ENCODE measurements around the gene ASB1.
"Not testable (repeated sequence)": the region's sequence is repeated elsewhere in the genome, so short reads cannot be mapped to it uniquely, and the experiment has no call there.

Gene ASB1

DNA sequence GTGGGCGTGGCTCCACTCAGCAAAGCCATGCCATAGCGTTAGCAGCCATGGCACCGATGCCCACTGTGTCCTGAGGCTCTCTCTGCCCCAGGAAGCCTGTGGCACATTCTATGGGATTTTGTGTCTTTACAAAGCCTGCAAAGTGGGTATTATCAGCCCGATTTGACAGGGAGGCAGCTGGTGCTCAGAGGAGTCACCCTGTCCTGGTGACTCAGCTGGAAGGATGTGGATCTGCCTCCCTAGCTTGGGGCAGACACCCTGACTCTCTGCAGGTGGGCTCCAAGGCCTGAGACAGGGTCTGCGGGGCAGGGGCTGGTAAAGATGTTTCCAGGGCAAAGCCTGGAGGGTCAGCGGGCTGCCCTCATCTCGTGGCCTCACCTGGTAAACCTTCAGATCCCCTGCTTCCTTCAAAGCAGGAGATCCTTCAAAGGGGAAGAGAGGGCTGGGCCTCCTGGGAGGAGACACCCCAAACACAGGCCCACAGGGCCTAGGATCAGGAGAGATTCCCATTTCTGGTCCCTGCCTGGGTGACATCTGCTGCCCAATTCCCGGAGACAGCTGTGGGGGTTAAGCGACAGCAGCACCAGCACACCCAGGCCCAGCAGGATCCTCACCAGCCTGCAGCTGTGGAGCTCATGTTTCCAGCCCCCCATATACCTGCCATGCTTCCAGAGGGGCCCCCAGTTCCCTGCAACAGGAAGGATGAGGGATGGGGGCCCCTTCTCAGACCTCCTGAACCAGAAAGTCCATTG lies 3.0 kb upstream of the ASB1 start:
- no peak for DNase-seq (ENCODE audit: low spot score)

DNA sequence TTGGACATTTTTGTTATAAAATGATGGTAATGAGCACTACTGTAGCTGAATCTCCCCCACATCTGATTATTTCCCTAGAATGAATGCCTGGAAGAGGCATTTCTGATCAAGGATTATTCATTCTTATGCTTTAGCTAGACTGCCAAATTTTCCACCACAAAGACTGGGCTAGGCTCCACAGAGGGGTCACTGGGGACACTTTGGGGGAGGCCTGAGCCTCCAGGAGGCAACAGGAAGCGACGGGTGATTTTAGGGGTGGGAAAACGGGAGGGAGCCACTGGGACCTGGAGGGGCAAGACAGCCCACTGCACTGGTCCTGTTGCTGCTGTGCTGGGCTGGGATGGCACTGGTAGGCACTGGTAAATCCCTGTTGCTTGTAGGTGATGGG lies 2.4 kb upstream of the ASB1 start:
- DNase-seq (ENCODE audit: low spot score) = no peak

DNA sequence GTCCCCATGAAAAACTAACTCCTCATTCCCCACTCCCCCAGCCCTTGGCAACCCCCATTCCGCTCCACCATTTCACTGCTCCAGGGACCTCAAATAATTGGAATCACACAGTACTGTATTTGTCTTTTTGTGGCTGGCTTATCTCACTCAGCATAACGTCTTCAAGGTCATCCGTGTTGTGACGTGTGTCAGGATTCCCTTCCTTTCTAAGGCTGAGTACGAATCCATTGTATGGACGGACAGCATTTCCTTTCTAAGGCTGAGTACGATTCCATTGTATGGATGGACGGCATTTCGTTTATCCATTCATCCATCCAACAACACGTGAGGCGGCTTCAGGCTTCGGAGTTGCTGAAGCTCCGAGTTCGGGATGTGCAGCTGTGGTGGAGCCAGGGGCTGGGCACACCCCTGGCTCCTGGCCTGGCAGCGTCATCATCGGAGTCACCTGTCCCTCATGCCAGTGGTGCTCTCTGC lies 1.2 kb upstream of the ASB1 start:
- no peak for DNase-seq (ENCODE audit: low spot score)

DNA sequence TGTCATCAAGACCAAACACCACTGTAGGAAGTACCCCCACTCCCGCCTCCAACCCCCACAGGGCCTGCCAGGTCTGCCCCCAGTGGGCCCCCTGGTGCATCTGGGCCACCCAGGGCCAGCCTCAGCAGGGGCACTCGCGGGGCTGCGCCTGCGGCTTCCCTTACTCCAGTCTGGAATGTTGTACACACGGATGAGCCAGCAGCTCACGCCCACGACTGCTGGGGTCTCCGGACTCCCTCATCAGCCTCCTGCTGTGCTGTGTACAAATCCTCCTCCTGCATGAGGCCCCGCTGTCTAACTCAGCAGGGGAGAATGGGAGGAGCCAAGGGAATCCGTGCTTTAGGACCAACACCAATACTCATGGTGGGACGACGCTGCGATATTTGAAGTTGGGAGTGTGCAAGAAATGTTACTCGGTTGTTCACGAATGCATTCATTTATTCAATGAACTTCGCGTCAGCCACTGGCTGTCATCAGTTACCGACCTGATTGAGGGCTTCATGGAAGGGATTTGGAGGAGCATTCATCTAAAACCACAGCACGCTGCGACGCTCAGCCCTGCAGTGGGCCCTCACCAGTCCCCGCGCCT lies 654 bp upstream of the ASB1 start:
- no peak for DNase-seq (ENCODE audit: low spot score)

DNA sequence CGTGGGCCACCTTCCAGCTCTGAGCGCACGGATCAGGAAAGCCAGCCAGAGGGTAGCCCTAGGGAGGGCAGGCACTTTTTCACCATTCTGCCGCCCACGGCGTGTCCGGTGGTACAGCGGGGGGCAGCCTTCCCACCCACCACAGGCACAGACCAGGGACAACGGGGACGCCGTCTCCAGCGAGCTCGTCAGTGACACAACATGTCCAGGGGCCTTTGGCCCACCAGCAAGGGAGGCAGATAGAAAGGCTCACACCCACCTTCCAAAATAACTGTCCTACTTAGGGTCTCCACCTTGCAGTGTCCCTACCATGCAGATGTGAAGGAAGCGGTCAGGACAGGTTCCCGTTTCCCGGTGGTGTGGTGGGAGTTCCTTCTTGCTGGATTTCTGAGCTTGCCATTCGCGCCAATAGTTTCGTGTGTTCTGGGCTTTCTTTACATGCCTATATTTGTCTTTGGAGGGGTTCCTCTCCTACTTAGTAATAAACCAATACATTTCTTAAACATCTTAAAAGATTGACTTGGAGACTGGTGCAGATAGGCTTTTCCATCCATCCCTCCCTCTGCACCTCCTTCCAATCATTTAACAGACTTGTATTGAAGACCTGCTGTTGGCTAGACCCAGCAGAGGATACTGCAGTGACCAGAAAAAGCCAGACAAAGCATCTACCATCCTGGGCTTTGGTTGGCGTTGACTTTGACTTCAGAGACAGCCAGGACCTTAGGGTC lies 872 bp downstream of the ASB1 start:
- DNase-seq (ENCODE audit: low spot score) = no peak

DNA sequence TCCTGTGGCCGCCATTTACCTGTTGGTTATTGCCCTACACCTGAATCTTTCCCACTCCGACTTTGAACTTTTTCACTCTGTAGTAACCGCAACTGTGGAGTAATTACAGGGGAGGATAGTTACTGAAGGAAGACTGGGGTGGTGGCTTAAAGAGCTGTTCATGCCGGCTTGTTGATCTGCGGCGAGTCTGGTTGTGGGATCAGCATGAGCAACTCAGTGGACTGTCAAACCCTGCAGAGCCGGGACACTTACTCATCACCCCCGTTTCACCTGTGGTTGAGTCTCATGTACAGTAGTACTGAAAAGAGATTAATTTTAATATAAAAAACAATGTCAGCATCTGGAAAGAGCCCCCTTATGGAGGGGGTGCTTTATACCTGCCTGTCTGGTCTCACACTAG lies 2.1 kb downstream of the ASB1 start:
- no peak for DNase-seq (ENCODE audit: low spot score)

DNA sequence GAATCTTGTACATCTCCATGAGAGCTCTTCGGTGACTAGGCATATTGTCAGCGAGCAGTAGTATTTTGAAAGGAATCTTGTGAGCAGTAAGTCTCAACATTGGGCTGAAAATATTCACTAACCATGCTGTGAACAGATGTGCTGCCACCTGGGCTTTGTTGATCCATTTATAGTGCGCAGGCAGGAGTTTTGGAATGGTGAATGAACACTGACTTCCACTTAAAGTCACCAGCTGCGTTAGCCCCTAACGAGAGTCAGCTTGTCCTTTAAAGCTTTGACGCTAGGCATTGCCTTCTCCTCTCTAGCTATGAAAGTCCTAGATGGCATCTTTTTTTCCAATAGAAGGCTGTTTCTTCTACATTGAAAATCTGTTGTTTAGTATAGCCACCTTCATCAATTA lies 4.1 kb downstream of the ASB1 start:
- DNase-seq (ENCODE audit: low spot score) = no peak

DNA sequence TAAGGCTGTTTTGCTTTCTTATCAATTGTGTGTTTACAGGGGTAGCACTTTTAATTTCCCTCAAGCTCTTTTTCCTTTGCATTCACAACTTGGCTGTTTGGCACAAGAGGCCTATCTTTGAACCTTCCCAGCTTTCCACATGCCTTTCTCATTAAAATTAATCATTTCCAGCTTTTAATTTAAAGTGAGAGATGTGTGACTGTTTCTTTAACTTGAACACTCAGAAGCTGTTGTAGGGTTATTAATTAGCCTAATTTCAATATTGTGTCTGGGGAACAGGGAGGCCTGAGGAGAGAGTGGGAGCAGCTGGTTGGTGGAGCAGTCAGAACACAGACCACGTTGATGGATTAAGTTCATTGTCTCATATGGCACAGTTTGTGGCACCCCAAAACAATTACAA lies 4.7 kb downstream of the ASB1 start:
- no peak for DNase-seq (ENCODE audit: low spot score)

DNA sequence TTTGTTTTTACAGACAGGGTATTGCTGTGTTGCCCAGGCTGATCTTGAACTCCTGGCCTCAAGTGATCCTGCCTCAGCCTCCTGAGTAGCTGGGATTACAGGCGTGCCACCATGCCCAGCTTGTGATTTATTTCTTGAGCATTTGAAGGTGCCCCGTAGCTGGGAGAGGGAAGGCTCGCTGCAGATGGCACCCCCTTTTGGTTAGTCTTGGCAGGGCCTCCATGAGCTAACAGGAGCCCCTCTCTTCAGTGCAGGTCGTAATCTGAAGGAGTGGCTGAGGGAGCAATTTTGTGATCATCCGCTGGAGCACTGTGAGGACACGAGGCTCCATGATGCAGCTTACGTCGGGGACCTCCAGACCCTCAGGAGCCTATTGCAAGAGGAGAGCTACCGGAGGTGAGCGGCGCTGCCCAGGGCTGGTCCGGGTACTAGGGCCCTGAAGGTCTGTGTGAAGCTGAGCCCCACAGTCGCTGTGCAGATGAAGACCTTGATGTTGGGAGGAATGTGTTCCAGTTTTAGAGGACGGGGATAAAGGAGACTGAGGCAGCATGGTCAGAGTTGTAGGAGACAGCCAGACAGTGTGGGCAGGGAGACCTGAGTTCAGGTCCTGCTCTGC lies 6.7 kb downstream of the ASB1 start:
- no peak for DNase-seq (ENCODE audit: low spot score)

DNA sequence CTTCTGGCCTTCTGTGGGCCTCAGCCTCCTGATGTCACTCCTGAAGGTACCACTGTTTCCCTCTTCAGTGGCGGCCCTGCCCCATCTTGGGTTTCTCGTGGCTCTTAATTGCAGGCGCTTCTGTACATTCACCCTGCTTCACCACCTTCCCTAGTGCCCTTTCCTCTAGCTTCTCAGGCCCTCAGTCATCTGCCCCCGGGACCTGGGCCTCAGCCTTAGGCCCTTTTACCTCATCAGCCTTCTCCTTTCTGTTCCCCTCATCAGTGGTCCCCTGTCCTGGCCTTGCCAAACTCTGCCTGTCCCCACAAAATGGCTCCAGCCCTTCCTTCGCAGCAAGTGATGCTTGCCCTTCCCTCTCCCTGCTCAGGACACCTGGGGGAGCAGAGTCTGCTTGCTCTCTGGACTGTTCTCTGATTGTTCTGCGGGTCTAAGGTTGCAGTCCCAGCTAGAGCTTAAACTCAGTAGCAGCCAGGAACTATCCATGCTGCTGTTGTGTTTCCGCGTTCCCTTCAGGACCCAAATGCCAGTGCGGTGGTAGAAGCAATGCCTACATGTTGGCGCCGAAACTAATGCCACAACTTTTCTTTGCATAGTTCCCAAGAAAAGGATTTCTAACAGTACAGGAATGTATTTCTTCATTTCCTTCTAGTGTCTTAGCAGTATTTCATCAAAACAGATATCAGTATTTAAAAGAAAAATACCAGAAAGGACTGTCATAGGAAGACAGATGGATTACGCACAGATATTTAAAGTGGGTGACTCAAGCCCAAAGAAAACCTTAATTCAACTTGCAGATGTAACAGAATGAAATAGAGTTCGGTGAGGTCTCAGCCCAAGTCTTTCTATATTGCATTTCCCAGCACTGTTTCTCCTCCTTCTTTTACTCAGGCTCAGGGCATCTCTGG lies 7.5 kb downstream of the ASB1 start:
- DNase-seq (ENCODE audit: low spot score) = no peak

DNA sequence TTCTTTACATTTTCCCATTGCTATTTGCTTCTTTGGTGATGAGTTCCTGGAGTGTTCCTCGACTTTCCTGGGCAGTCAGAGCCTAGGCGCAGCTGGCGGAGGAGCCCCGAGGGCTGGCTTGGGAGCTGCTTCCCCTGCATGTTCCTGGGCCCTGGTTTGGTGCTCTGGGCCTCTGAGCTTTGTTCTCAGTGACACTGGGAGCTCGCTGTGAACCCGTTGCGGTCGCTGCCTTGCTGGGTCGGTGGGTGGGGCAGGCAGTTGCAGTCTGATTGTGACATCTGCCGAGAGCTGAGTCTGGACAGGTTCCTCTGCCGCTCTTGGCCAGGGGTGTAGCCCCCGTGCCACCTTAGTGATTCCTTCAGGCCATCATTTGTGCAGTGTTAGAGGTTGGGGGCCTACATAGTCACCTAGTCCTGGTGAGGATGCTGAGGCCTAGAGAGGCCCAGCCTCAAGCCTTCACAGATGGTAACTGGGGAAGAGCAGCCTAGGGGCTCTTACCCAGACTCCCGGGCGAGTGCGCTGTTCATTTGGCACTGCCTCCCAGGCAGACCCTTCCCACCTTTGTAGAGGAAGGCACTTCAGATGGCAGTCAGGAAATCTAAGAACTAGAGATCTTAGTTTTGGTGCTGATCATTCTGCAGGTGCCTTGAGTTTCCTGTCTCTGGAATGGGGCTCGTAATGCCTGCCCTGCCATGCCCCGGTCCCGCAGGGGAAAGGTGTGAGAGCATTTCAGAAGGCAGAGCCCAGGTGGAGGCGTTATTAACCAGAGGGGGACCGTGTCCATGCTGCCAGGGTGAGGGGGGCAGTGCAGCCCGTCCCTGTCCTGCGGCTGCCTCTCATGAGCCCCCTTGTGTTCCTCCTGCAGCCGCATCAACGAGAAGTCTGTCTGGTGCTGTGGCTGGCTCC lies 8.4 kb downstream of the ASB1 start:
- DNase-seq (ENCODE audit: low spot score) = no peak

DNA sequence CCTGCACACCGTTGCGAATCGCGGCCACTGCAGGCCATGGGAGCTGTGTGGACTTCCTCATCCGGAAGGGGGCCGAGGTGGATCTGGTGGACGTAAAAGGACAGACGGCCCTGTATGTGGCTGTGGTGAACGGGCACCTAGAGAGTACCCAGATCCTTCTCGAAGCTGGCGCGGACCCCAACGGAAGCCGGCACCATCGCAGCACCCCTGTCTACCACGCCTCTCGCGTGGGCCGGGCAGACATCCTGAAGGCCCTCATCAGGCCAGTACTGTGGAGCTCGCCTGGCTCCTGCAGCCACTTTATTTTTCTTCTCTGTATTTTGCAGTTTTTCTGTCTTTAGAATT lies 9.0 kb downstream of the ASB1 start:
- DNase-seq (ENCODE audit: low spot score) = no peak

DNA sequence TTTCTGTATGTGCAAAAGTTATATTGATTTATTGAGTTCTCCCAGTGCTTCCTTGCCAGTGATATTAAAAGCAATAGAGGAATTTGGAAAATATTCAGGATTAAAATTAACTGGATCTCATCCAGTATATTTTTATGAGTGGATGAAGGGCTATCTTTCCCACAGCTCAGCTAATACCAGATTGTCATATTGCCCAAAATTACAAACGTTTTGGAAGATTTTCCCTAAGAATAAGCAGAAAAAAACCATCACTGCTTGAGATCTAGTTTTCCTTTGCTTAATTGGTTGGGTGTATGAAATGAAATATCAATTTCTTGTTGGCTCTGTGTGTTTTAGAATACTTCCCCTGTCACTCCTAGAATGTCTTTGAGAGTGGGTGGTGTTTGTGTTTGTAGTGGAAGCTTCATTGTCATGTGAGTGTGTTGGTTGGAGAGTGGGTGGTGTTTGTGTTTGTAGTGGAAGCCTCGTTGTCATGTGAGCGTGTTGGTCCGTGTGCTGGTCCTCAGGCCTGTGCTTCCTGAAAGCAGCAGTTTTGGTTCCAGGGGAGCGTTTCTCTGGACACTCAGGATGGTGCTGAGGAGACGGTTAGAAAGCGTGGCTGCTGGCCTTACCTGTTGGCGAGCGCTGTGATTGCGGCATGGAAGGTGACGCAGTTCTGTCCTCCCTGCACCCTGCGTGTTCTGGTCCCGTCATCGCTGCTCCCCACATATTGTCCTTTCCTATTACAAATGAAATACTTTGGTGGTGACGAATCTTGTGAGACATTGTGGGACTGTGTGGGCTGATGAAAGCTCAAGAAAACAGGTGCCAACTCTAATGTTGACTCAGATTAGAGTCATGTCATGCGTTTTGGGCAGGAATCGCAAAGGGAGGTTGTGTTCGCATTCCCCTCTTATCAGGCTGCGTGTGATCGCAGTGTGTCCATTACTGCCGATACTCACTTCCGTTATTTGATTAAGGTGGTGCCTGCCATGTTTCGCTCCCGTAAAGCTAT lies 12.4 kb downstream of the ASB1 start:
- peak; percentile 36 for DNase-seq (ENCODE audit: low spot score)

DNA sequence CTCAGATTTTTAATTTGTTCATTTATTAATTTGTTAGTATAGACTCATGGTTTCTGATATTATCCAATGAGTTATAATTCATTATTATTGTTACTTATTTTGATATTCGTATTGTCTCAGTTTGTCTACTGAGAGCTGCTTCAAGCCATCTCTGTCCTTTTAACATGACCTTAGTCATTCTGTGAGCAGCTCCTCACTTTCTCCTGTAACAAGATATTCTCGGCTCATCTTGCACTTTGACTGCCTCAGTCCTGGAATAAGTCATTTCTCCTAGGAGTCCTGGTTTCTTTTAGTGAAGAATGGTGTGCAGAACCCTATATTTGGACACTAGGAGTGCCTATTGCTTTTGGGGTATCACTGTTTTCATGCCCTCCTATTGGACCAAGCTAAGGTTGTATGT lies 13.2 kb downstream of the ASB1 start:
- no peak for DNase-seq (ENCODE audit: low spot score)

DNA sequence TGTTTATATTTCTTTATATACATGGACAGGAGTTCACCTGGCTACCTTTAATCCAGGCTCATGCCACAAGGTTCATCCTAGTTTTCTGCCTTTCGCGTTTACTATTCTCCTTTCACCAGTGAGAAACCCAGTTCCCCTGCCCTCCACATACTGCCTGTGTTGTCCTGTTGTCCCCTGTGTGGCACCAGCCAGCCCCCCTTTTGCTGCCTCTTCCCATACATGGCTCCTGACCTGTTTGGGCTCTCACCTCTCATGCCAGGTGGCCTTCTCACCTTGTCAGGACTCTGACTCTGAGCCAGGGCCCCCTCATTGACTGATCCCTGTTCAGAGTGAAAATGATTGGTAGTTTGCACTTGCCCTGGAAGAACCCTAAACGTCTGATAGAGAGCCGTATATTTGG lies 13.6 kb downstream of the ASB1 start:
- DNase-seq (ENCODE audit: low spot score) = no peak

DNA sequence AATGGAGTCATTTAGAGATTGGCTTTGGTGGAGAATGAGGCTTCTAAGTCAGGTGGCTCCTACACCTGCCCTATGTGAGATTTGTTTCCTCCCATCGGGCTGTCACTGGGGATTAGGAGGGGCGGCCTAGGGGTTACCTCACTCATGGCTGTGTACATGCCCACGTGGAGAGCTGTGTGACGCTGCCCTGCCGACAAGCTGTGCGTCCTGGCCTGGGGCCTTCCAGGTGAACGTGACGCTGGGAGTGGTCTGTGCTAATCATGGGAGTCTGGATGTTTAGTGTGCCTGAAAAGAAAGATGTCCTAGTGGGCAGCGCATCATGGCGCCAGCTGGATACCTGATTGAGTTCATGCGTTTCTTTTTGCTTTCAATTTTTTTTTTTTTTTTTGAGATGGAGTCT lies 14.0 kb downstream of the ASB1 start:
- no peak for DNase-seq (ENCODE audit: low spot score)

DNA sequence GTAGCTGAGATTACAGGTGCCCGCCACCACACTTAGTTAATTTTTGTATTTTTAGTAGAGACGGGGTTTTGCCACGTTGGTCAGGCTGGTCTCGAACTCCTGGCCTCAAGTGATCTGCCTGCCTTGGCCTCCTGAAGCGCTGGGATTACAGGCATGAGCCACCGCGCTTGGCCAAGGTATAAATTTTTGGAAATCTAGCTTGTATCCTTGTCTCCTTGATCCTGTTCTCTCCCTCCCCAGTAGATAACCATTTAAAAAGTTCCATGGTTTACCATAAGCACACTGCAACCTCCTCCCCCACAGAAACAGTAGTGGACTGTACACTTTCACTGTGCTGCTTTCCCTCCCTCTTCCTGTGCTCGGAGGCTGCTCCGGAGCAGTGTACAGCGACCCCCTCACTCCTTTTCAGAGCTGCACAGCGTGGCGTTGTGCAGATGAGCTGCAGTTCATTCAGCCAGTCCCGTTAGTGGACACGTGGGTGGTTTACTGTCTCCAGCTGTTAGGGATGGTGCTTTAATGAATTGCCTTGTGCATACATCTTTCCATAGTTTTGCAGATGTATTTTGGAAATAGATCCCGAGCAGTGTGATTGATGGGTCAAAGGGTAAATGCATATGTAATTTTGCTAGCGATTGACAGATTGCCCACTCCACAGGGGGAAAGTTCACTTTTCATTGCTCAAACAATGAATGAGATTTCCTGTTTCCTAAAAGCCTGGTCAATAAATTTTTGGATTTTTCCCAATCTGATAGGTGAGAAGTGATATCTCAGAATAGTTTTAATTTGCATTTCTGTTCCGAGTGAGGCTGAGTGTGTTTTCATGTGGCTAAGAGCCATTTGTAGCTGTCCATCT lies 14.8 kb downstream of the ASB1 start:
- DNase-seq (ENCODE audit: low spot score) = no peak

DNA sequence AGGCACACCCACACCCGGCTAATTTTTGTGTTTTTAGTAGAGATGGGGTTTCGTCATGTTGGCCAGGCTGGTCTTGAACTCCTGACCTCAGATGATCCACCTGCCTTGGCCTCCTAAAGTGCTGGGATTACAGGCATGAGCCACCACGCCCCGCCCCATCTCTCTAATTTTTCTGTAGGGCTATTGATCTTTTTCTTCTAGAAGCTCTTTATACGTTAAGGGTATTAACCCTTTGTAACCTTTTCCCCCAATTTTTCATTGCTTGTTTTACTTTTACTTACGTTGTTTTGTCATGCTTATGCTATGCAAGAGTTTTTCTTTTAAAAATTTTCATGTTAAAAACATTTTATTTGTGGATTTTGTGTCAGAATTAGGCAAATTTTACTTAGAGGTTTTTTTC lies 15.5 kb downstream of the ASB1 start:
- DNase-seq (ENCODE audit: low spot score) = not testable (repeated sequence)

DNA sequence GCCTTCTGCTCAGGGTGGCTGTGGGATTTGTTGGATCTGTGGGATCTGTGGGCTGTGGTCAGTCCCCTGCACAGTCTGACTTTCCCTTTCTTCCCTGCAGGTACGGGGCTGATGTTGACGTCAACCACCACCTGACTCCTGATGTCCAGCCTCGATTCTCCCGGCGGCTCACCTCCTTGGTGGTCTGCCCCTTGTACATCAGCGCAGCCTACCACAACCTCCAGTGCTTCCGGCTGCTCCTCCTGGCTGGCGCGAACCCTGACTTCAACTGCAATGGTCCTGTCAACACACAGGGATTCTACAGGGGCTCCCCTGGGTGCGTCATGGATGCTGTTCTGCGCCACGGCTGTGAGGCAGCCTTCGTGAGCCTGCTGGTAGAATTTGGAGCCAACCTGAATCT lies 17.5 kb downstream of the ASB1 start:
- no peak for DNase-seq (ENCODE audit: low spot score)
